Sigmoid colon (tissue), 3 donors: ENCODE data around the gene ADRA2B.

ENCODE experiments used
- CTCF ChIP-seq, 4 experiments: fragments of 450-650 bp in 3 of 4; fragments of 200-600 bp in 1 of 4; IDR thresholded peaks; one replicate each; pipeline ENCODE4 v1.5.1; 2016 to 2019; ENCODE audit warnings: antibody characterized with exemption in 4 of 4, mild to moderate bottlenecking in 3 of 4, moderate library complexity in 2 of 4
- POLR2A ChIP-seq, 2 donors: fragments of 450-650 bp; IDR thresholded peaks; one replicate each; pipeline ENCODE4 v1.6.1; 2016; ENCODE audit warnings: antibody characterized with exemption in 2 of 2, mild to moderate bottlenecking in 2 of 2, moderate library complexity in 2 of 2

- TF ChIP-seq CTCF (IDR thresholded peaks at IDR 0.05) (no peak), POLR2A (IDR thresholded peaks at IDR 0.05) (no peak)
These were observed 7.0 kb downstream of the ADRA2B start for GRCh38 chr2:96109361-96109680.
